LNCAP (cell line): ENCODE results near the gene VANGL2.

ENCODE experiments used
- CTCF ChIP-seq: fragments of 450-650 bp; IDR thresholded peaks from 2 replicates; pipeline ENCODE4 v1.5.1; 2017; ENCODE audit warnings: mild to moderate bottlenecking

VANGL2 gene

GRCh38 chr1:160474392-160475242 lies 74.3 kb downstream of the VANGL2 start:
- TF ChIP-seq CTCF = no peak
